NB4 (cell line): ENCODE results near the gene FAM221B.

Experiments
- DNase-seq: peaks from one replicate; pipeline ENCODE4 v3.0.0; 2010; ENCODE audit warnings: low read depth
- H3K4me3 ChIP-seq: one replicate; pipeline ENCODE4 v1.5.1; 2011; ENCODE audit warnings: mild to moderate bottlenecking, low read depth, low read length, moderate library complexity
- MAX ChIP-seq: IDR thresholded peaks from 2 replicates; pipeline ENCODE4 v1.6.1; 2011; ENCODE audit warnings: low read depth, low read length
- MYC ChIP-seq: IDR thresholded peaks from 2 replicates; pipeline ENCODE4 v1.6.1; 2011; ENCODE audit warnings: low read depth, low read length
- POLR2A ChIP-seq: IDR thresholded peaks from 2 replicates; pipeline ENCODE4 v1.6.1; 2011; ENCODE audit warnings: mild to moderate bottlenecking; ENCODE audit not compliant: insufficient read length; ENCODE audit errors: extremely low read depth
- TF ChIP-seq, protein P1 (sequence below): IDR thresholded peaks from one replicate; pipeline ENCODE4 v1.5.1; 2012; ENCODE audit warnings: low read depth, low read length

FAM221B gene

DNA sequence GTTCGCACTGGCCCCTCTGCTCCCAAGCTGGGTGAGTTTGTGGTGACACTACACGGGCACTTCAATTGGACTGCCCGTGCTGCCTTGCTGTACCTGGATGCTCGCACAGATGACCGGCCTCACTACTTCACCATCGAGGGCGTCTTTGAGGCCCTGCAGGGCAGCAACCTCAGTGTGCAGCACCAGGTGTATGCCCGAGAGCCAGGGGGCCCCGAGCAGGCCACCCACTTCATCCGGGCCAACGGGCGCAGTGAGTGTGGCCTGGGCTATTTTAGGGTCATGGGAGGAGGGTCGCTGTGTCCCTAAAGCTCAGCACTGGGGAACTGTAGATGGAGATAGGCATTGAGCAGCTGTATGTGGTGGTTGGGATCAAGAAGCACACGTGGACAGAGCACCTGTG is 35.7 kb downstream of the FAM221B start:
- DNase-seq, result no peak
- H3K4me3 ChIP-seq, result no peak overlapping the region
- no peak for TF ChIP-seq MAX
- TF ChIP-seq POLR2A, result no peak
- TF ChIP-seq, protein P1, sequence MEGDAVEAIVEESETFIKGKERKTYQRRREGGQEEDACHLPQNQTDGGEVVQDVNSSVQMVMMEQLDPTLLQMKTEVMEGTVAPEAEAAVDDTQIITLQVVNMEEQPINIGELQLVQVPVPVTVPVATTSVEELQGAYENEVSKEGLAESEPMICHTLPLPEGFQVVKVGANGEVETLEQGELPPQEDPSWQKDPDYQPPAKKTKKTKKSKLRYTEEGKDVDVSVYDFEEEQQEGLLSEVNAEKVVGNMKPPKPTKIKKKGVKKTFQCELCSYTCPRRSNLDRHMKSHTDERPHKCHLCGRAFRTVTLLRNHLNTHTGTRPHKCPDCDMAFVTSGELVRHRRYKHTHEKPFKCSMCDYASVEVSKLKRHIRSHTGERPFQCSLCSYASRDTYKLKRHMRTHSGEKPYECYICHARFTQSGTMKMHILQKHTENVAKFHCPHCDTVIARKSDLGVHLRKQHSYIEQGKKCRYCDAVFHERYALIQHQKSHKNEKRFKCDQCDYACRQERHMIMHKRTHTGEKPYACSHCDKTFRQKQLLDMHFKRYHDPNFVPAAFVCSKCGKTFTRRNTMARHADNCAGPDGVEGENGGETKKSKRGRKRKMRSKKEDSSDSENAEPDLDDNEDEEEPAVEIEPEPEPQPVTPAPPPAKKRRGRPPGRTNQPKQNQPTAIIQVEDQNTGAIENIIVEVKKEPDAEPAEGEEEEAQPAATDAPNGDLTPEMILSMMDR, result no peak
- no peak for TF ChIP-seq MYC

DNA sequence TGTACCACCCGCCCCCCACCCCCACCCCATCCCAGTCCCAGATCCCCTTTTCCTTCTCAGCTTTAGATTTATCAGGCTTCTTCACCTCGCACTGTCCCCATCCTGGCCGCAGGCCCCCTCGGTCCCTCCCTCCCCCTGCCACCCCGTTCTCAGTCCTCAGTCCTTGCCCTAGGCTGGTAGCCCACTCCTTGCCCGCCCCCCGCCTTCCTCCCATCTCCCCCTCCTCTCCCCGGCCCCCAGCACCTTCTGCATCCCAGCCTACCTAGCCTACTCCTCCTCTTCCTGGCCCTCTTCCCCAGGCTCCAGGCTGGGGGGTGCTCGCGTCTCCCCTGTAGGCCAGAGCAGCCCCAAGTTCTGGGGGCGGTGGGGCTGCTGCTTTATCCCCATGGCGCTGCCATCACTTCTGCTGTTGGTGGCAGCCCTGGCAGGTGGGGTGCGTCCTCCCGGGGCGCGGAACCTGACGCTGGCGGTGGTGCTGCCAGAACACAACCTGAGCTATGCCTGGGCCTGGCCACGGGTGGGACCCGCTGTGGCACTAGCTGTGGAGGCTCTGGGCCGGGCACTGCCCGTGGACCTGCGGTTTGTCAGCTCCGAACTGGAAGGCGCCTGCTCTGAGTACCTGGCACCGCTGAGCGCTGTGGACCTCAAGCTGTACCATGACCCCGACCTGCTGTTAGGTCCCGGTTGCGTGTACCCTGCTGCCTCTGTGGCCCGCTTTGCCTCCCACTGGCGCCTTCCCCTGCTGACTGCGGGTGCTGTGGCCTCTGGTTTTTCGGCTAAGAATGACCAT is 36.3 kb downstream of the FAM221B start:
- no peak overlapping the region for H3K4me3 ChIP-seq
- no peak for TF ChIP-seq MYC
- TF ChIP-seq POLR2A, result no peak
- no peak for TF ChIP-seq MAX
- TF ChIP-seq, protein P1, result no peak
- DNase-seq, result no peak

DNA sequence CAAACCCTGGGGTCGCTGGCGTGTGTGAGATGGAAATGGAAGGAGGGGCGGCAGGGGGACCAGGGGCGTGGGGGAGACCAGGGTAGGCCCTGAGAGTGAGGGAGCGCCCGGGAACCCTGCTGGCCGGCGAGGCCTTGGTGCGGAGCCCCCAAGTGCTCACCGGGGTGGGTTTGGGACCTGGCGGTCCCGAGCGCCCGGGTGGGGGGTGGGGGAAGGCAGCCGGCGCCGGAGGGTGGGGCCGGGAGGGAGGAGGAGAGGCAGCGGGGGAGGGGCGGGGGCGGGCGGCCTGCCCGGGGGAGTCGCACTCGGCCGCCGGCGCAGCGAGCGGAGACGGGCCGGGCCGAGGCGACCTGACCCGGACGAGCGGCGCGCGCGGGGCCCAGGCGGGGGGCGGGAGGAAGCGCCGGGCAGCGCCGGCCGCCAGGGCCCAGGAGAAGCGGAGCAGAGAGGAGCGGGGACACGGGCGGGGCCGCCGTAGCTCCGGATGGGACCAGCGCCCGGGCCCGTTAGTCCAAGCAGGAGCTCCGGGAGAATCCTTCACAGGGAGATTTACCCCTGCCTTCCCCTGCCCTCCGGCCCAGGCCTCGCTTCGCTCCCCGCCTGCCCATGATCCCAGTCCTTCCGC is 37.1 kb downstream of the FAM221B start, which contains the start of gene NPR2:
Gene NPR2 (plus strand): TSS at position 295 of the 625 bp plus-strand sequence. CDS start 818 bp downstream, outside the sequence.
- TF ChIP-seq, protein P1, result no peak
- TF ChIP-seq MAX, result no peak
- TF ChIP-seq MYC, result no peak
- no peak for TF ChIP-seq POLR2A
- DNase-seq, result no peak

DNA sequence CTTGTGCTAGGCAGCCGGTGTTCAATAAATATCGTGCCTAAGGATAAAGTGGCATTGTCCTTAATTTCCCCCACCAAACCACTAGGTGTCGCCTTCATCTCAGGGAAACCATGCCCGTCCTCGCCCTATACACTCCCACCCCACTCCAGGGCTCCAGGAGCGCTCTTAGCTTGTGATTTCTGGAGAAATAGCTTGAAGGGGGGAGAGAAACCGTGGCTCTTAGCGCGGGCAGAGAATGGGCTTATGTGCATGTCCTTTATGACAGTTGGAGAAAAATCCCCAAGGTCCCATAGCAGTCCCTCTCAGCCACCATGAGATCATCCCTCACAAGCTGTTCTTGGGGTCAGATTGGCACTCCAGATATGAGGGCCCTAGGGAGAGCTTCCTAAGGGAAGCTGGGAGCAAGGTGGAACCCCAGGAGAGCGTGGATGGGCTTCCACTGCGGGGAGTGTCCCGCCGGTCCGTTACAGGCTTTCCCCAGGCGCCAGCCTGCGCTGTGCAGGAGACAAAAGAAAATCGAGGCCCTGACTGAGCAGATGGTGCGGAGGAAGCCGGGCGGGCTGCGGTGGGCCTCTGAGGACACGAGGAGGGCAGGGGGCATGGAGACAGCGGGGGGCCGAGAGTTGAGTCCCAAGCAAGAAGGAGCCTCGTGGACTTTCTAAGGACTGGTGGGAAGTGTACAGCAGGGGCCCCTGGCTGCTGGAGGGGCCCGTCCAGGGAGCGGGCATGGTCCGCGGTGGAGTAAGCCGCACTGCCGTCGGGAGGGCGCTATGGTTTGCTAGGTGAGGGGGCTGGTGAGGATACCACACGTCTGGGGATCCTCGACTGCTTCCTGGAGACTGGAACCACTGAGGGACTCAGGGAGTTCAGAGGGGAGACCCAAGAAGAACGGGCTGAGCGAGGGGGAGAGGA is 37.9 kb downstream of the FAM221B start:
- TF ChIP-seq MAX (no peak), MYC (no peak), POLR2A (no peak)
- TF ChIP-seq, protein P1, result peak; percentile 58
- peak; percentile 63 for DNase-seq
- H3K4me3 ChIP-seq, result no peak overlapping the region

More for the DNA sequence above, 37.1 kb downstream of the FAM221B start, which contains the start of gene NPR2:
- H3K4me3 ChIP-seq, result no peak within 1 kb of the TSS

GRCh38 chr9:35790025-35790384 is 38.5 kb downstream of the FAM221B start:
- DNase-seq, result no peak
- no peak overlapping the region for H3K4me3 ChIP-seq
- no peak for TF ChIP-seq MAX
- TF ChIP-seq POLR2A, result no peak
- no peak for TF ChIP-seq MYC
- TF ChIP-seq, protein P1, result no peak
